ENCODE results near the gene STRA6. TPM values are rescaled to one million over a fixed set of nuclear protein-coding genes. Genes with fewer than 3 reads are reported as not detected.

STRA6 gene
- total RNA-seq, 2 experiments from 2014 or later: not detected

GRCh38 chr15:74193299-74193718 lies 9.3 kb downstream of the STRA6 start:
- H4K20me1 ChIP-seq (ENCODE audit: insufficient read depth, low read length): no peaks in the 10 kb centered on the region
- H3K4me3 ChIP-seq (ENCODE audit: low read depth, low read length, poor library complexity, severe bottlenecking): no peak overlapping the region
- DNase-seq (ENCODE audit: low spot score): no peak
- ChIA-PET CTCF (ENCODE audit: unreplicated experiment) (no interaction called here), POLR2A (no interaction called here)
- BruUV-seq (replicated peaks): no TSS peak
- no peak overlapping the region for H3K4me2 ChIP-seq (ENCODE audit: low read length)
- no peaks in the 10 kb centered on the region for H3K9me2 ChIP-seq (ENCODE audit: insufficient read depth, low read length)
- H2AFZ ChIP-seq (ENCODE audit: low read length): no peak overlapping the region
- no peaks in the 10 kb centered on the region for H3K36me3 ChIP-seq (ENCODE audit: insufficient read depth, low read length)
- TF ChIP-seq EZH2phosphoT487 (IDR thresholded peaks at IDR 0.05; ENCODE audit: borderline replicate concordance, low read depth, low read length) (no peak), CTCF (conservative IDR thresholded peaks at IDR 0.05; ENCODE audit: low read length) (no peak)
- no peaks in the 10 kb centered on the region for H3K9me3 ChIP-seq (ENCODE audit: low read length)
- no peaks in the 10 kb centered on the region for H3K4me1 ChIP-seq (ENCODE audit: insufficient read depth, low read length, poor library complexity, severe bottlenecking)
- intact Hi-C loops (cut with micrococcal nuclease; ENCODE audit: unreplicated experiment): no loop called here
- H3K79me2 ChIP-seq (ENCODE audit: insufficient read depth, low read depth, low read length): no peaks in the 10 kb centered on the region
- H3K27ac ChIP-seq (ENCODE audit: low read depth, low read length, poor library complexity, severe bottlenecking): no peak overlapping the region

- POLR2A ChIA-PET: no interaction called here
- TF ChIP-seq EZH2phosphoT487 (IDR thresholded peaks at IDR 0.05; ENCODE audit: borderline replicate concordance, low read depth, low read length) (no peak), CTCF (conservative IDR thresholded peaks at IDR 0.05; ENCODE audit: low read length) (no peak)
These were observed 9.8 kb downstream of the STRA6 start for GRCh38 chr15:74192751-74193150.

GRCh38 chr15:74191798-74192197 lies 10.8 kb downstream of the STRA6 start:
- intact Hi-C loops (cut with micrococcal nuclease; ENCODE audit: unreplicated experiment): no loop called here
- TF ChIP-seq EZH2phosphoT487 (IDR thresholded peaks at IDR 0.05; ENCODE audit: borderline replicate concordance, low read depth, low read length) (no peak), CTCF (conservative IDR thresholded peaks at IDR 0.05; ENCODE audit: low read length) (no peak)

More at GRCh38 chr15:74192751-74193150, 9.8 kb downstream of the STRA6 start:
- H3K9me3 ChIP-seq (ENCODE audit: low read length): no peaks in the 10 kb centered on the region
- BruUV-seq (replicated peaks): no TSS peak
- intact Hi-C loops (cut with micrococcal nuclease; ENCODE audit: unreplicated experiment): no loop called here
- CTCF ChIA-PET (ENCODE audit: unreplicated experiment): no interaction called here
- no peak overlapping the region for H3K27ac ChIP-seq (ENCODE audit: low read depth, low read length, poor library complexity, severe bottlenecking)
- no peaks in the 10 kb centered on the region for H3K79me2 ChIP-seq (ENCODE audit: insufficient read depth, low read depth, low read length)
- no peak overlapping the region for H3K4me3 ChIP-seq (ENCODE audit: low read depth, low read length, poor library complexity, severe bottlenecking)
- H3K9me2 ChIP-seq (ENCODE audit: insufficient read depth, low read length): no peaks in the 10 kb centered on the region
- no peak for DNase-seq (ENCODE audit: low spot score)
- H4K20me1 ChIP-seq (ENCODE audit: insufficient read depth, low read length): no peaks in the 10 kb centered on the region
- no peak overlapping the region for H3K4me2 ChIP-seq (ENCODE audit: low read length)
- H2AFZ ChIP-seq (ENCODE audit: low read length): no peak overlapping the region
- H3K36me3 ChIP-seq (ENCODE audit: insufficient read depth, low read length): no peaks in the 10 kb centered on the region
- no peaks in the 10 kb centered on the region for H3K4me1 ChIP-seq (ENCODE audit: insufficient read depth, low read length, poor library complexity, severe bottlenecking)

More at GRCh38 chr15:74191798-74192197, 10.8 kb downstream of the STRA6 start:
- Histone ChIP-seq H3K27ac (ENCODE audit: low read depth, low read length, poor library complexity, severe bottlenecking) (no peak overlapping the region), H3K9me2 (ENCODE audit: insufficient read depth, low read length) (no peaks in the 10 kb centered on the region), H3K4me1 (ENCODE audit: insufficient read depth, low read length, poor library complexity, severe bottlenecking) (no peaks in the 10 kb centered on the region), H3K36me3 (ENCODE audit: insufficient read depth, low read length) (no peaks in the 10 kb centered on the region), H2AFZ (ENCODE audit: low read length) (no peak overlapping the region), H3K9me3 (ENCODE audit: low read length) (no peaks in the 10 kb centered on the region), H3K79me2 (ENCODE audit: insufficient read depth, low read depth, low read length) (no peaks in the 10 kb centered on the region), H3K4me3 (ENCODE audit: low read depth, low read length, poor library complexity, severe bottlenecking) (no peak overlapping the region), H3K4me2 (ENCODE audit: low read length) (no peak overlapping the region), H4K20me1 (ENCODE audit: insufficient read depth, low read length) (no peaks in the 10 kb centered on the region)
- ChIA-PET CTCF (ENCODE audit: unreplicated experiment) (no interaction called here), POLR2A (no interaction called here)
- no TSS peak for BruUV-seq (replicated peaks)
- DNase-seq (ENCODE audit: low spot score): no peak

Data from OCI-LY7 (cell line).